Neural crest cell (in vitro differentiated cells): ENCODE results near the gene CHD6. TPM values are rescaled to one million over a fixed set of nuclear protein-coding genes. Genes with fewer than 3 reads are reported as not detected.
A peak's percentile ranks its signal among the peaks of the same experiment; 100 is the strongest.

Experiments
- DNase-seq: peaks from one replicate; pipeline ENCODE4 v3.0.0; 2021; ENCODE audit warnings: low read depth, mixed read lengths, low spot score
- H3K27ac Mint-ChIP-seq: one replicate; pipeline ENCODE4 v1.8.0; 2021; ENCODE audit warnings: mild to moderate bottlenecking, mixed read lengths; ENCODE audit not compliant: unreplicated experiment
- H3K27me3 Mint-ChIP-seq: 2 replicates; pipeline ENCODE4 v1.8.0; 2021; ENCODE audit warnings: low read depth, mild to moderate bottlenecking, mixed read lengths
- H3K36me3 Mint-ChIP-seq: 2 replicates; pipeline ENCODE4 v1.8.0; 2021; ENCODE audit warnings: low read depth, mild to moderate bottlenecking, mixed read lengths
- H3K4me1 Mint-ChIP-seq: 2 replicates; pipeline ENCODE4 v1.8.0; 2021; ENCODE audit warnings: mixed read lengths
- H3K4me3 Mint-ChIP-seq: one replicate; pipeline ENCODE4 v1.8.0; 2021; ENCODE audit warnings: mild to moderate bottlenecking, mixed read lengths
- H3K9me3 Mint-ChIP-seq: 2 replicates; pipeline ENCODE4 v1.8.0; 2021; ENCODE audit warnings: mixed read lengths
- total RNA-seq: library from RNA; stranded (reverse); gene quantifications from 2 replicates; pipeline ENCODE4 v1.2.1, GENCODE V29; 2021
- TF ChIP-seq, protein P1 (sequence below): fragments of 200-600 bp; sonication (generic); conservative IDR thresholded peaks from 2 replicates; pipeline ENCODE4 v1.5.0; 2021; ENCODE audit warnings: antibody characterized with exemption, mild to moderate bottlenecking

Gene CHD6
- total RNA-seq, 1 donor from 2014 or later: 51.2 TPM

DNA sequence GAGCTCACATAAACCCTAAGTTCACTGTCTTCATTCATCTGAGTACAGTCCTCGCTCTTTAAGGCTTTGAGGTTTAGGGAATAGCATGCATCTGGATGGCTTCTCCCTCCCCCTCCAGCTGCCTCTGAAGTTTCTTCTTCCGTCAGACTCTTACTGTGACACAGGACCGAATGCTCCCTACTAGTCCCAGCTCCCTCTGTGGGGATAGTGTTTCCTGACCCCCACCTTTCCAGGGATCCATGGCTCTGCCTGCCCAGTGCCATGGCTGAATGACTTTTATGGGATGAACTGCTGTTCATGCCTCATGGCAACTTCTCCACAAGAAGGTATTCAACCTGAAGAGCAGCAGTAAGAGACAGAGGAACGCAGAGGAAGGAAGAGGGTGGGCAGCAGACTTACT is 171.7 kb downstream of the CHD6 start:
- Mint-ChIP-seq H3K27me3 (no peaks in the 10 kb centered on the region), H3K27ac (peak overlapping the region; percentile 72), H3K9me3 (no peaks in the 10 kb centered on the region), H3K4me3 (no peak overlapping the region), H3K36me3 (peaks cover 13% of the 10 kb centered on the region), H3K4me1 (no peaks in the 10 kb centered on the region)
- TF ChIP-seq, protein P1, sequence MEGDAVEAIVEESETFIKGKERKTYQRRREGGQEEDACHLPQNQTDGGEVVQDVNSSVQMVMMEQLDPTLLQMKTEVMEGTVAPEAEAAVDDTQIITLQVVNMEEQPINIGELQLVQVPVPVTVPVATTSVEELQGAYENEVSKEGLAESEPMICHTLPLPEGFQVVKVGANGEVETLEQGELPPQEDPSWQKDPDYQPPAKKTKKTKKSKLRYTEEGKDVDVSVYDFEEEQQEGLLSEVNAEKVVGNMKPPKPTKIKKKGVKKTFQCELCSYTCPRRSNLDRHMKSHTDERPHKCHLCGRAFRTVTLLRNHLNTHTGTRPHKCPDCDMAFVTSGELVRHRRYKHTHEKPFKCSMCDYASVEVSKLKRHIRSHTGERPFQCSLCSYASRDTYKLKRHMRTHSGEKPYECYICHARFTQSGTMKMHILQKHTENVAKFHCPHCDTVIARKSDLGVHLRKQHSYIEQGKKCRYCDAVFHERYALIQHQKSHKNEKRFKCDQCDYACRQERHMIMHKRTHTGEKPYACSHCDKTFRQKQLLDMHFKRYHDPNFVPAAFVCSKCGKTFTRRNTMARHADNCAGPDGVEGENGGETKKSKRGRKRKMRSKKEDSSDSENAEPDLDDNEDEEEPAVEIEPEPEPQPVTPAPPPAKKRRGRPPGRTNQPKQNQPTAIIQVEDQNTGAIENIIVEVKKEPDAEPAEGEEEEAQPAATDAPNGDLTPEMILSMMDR: no peak
- no peak for DNase-seq

DNA sequence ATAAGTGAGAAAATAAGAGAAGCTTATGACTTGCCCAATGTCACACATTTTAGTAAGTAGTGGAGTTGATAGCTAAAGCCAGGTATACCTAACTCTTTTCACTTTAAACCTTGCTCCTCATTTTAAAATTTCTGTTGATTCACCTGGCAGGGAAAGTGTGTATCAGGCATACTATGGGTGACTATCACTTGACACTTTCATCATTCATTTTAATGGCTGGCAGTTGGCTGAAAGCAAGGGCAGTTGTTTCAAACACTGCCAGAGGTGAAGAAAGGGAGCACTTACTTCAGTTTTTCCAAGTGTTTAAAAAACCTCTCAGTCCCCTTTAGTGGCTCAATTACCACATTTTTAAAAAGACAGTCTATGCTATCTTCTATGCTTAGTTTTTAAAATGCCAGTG is 173.4 kb downstream of the CHD6 start:
- no peaks in the 10 kb centered on the region for H3K27me3 Mint-ChIP-seq
- H3K27ac Mint-ChIP-seq: no peak overlapping the region
- no peaks in the 10 kb centered on the region for H3K4me1 Mint-ChIP-seq
- no peak for DNase-seq
- H3K36me3 Mint-ChIP-seq: peaks cover 14% of the 10 kb centered on the region
- H3K4me3 Mint-ChIP-seq: no peak overlapping the region
- TF ChIP-seq, protein P1: no peak
- no peaks in the 10 kb centered on the region for H3K9me3 Mint-ChIP-seq

DNA sequence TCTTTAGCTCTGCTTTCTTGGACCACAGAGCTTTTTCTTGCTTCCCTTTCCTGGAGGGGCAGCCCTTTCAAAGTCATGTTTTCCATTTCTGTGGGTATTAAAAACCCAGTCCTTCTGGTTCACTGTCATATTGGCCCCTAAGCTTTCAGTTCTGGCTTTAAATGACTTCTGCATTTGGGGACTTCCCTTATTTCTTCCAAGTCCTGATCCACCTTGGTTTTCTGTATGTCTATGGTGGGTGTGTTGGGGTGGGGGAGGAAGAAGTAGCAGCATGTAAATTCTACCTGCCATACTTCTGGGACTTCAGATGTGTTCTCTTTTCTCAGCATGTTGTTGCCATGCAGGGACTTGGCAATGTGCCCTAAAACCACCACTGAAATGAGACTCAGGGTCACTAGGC is 174.5 kb downstream of the CHD6 start:
- Mint-ChIP-seq H3K36me3 (peaks cover 20% of the 10 kb centered on the region), H3K9me3 (no peaks in the 10 kb centered on the region), H3K4me1 (no peaks in the 10 kb centered on the region), H3K27me3 (no peaks in the 10 kb centered on the region), H3K4me3 (no peak overlapping the region), H3K27ac (no peak overlapping the region)
- no peak for DNase-seq
- TF ChIP-seq, protein P1: no peak

DNA sequence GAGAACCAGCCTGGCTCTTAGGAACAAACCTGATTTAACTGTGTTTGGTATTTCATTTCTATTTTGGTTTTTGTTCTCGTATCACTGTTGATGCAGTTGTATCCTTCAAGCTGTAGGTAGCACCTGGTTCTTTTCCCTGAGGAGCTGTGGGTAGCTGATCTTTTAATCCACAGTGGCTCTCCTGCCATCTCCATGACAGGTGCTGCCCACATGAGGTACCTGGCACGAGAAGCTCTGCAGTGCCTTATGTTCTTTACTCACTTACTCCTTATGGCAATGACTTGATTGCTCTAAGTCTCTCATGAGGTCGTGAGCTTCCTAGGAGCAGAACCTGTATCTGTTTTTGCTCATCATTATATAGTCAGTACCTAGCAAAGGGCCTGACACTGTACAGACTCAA is 177.3 kb downstream of the CHD6 start:
- TF ChIP-seq, protein P1: no peak
- no peaks in the 10 kb centered on the region for H3K9me3 Mint-ChIP-seq
- no peak overlapping the region for H3K4me3 Mint-ChIP-seq
- H3K36me3 Mint-ChIP-seq: peaks cover 26% of the 10 kb centered on the region
- H3K4me1 Mint-ChIP-seq: no peaks in the 10 kb centered on the region
- no peak overlapping the region for H3K27ac Mint-ChIP-seq
- no peaks in the 10 kb centered on the region for H3K27me3 Mint-ChIP-seq
- no peak for DNase-seq

DNA sequence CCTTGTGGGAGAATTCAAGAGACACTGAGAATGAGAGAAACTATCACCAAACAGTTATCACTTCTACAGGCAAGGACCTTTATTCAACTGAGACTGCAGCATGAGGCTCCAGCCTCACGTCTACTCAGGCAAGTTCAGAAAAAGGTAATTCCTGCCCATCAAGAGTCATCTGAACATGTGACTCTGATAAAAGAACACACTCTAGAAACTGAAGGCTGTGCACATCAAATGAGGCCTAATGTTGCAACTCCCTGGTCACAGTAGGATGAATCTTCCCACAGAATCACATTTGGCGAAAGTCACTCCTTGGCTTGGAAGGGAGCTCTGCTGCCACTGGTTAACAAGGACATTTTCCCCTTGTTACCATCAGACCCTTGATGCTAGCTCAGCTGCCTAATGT is 180.3 kb downstream of the CHD6 start:
- TF ChIP-seq, protein P1: no peak
- H3K4me1 Mint-ChIP-seq: no peaks in the 10 kb centered on the region
- no peak for DNase-seq
- H3K9me3 Mint-ChIP-seq: no peaks in the 10 kb centered on the region
- peaks cover 49% of the 10 kb centered on the region for H3K36me3 Mint-ChIP-seq
- H3K27ac Mint-ChIP-seq: no peak overlapping the region
- no peaks in the 10 kb centered on the region for H3K27me3 Mint-ChIP-seq
- no peak overlapping the region for H3K4me3 Mint-ChIP-seq

DNA sequence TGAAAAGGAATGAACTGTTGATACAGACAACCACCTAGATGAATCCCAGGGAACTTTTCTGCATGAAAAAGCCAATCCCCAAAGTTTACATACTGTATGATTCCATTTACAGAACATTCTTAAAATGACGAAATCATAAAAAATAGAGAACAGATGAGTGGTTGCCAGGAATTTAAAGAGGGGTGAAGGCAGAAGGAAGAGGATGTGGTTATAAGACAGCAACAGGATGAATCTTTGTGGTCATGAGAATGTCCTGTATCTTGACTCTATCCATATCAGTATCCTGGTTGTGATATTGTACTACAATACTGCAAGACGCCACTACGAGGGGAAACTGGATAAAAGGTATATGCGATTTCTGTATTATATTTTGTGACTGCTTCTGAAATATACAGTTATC is 181.5 kb downstream of the CHD6 start:
- Mint-ChIP-seq H3K4me3 (no peak overlapping the region), H3K27me3 (no peaks in the 10 kb centered on the region), H3K27ac (no peak overlapping the region), H3K36me3 (peaks cover 50% of the 10 kb centered on the region), H3K9me3 (no peaks in the 10 kb centered on the region), H3K4me1 (no peaks in the 10 kb centered on the region)
- TF ChIP-seq, protein P1: no peak
- DNase-seq: no peak
